ENCODE data around the gene TBC1D19. TPM values are rescaled to one million over a fixed set of nuclear protein-coding genes. Genes with fewer than 3 reads are reported as not detected.

Gene TBC1D19
- total RNA-seq, 1 experiment from 2014 or later, result 19.1 TPM

DNA sequence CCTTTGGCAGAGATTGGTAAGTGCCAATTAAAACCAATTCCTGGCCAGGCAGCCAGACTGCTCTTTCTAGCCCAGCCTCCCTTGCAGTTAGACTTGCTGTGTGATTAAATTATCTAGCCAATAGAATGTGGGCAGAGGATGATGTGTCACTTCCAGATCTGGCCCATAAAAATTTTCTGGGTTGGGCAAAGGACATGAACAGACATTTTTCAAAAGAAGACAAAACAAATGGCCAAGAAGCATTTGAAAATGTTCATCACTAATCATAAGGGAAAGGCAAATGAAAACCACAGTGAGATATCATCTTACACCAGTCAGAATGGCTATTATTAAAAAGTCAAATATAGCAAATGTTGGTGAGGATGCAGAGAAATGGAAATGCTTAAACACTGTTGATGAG, 205.3 kb downstream of the TBC1D19 start:
- H3K36me3 Mint-ChIP-seq (ENCODE audit: insufficient read depth, unreplicated experiment), result no peaks in the 10 kb centered on the region
- H3K9me3 Mint-ChIP-seq (ENCODE audit: unreplicated experiment), result no peaks in the 10 kb centered on the region
- Histone ChIP-seq H3K27me3 (replicated peaks; ENCODE audit: control insufficient read depth, insufficient read depth, low read length) (no peaks in the 10 kb centered on the region), H3K4me1 (no peaks in the 10 kb centered on the region), H3K4me3 (ENCODE audit: low read depth, low read length) (no peak overlapping the region), H3K36me3 (ENCODE audit: control insufficient read depth, insufficient read depth, low read length) (no peaks in the 10 kb centered on the region), H3K9me3 (no peaks in the 10 kb centered on the region)
- no peak for DNase-seq
- H3K27me3 Mint-ChIP-seq (ENCODE audit: insufficient read depth, unreplicated experiment), result no peaks in the 10 kb centered on the region
- TF ChIP-seq, protein P1, sequence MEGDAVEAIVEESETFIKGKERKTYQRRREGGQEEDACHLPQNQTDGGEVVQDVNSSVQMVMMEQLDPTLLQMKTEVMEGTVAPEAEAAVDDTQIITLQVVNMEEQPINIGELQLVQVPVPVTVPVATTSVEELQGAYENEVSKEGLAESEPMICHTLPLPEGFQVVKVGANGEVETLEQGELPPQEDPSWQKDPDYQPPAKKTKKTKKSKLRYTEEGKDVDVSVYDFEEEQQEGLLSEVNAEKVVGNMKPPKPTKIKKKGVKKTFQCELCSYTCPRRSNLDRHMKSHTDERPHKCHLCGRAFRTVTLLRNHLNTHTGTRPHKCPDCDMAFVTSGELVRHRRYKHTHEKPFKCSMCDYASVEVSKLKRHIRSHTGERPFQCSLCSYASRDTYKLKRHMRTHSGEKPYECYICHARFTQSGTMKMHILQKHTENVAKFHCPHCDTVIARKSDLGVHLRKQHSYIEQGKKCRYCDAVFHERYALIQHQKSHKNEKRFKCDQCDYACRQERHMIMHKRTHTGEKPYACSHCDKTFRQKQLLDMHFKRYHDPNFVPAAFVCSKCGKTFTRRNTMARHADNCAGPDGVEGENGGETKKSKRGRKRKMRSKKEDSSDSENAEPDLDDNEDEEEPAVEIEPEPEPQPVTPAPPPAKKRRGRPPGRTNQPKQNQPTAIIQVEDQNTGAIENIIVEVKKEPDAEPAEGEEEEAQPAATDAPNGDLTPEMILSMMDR (IDR thresholded peaks at IDR 0.05; ENCODE audit: insufficient read depth in 1 of 2, low read depth in 1 of 2, low read length in 1 of 2, severe bottlenecking in 1 of 2, unreplicated experiment in 1 of 2), result no peak
- intact Hi-C loops (cut with micrococcal nuclease; ENCODE audit: unreplicated experiment), result loop anchor here (10.0 kb wide), 1 partner anchor 226 kb away; no protein-coding TSS in a partner anchor
- no peak overlapping the region for H3K4me3 Mint-ChIP-seq (ENCODE audit: unreplicated experiment)
- ChIA-PET CTCF (no interaction called here), POLR2A (no interaction called here)
- BruUV-seq (replicated peaks), result no TSS peak
- H3K27ac Mint-ChIP-seq (ENCODE audit: unreplicated experiment), result no peak overlapping the region
- no peaks in the 10 kb centered on the region for H3K4me1 Mint-ChIP-seq (ENCODE audit: low read depth, unreplicated experiment)

DNA sequence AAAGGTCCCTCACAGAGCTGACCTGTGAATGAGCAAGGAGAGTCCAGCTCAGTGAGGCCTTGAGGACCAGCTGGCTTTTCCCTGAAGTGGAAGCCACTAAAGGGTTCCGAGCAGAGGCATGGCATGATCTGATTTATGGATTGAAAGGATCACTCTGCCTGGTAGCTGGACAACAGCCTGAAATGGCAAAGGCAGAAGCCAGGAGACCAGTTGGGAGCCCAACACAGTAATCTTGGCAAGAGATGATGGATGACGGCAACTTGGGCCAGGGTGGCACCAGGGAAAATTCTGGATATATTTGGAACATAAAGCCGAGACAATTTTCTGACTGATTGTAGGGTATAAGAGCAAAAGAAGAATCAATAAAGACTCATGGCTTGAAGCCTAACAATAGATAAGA, 207.5 kb downstream of the TBC1D19 start:
- Mint-ChIP-seq H3K27me3 (ENCODE audit: insufficient read depth, unreplicated experiment) (no peaks in the 10 kb centered on the region), H3K9me3 (ENCODE audit: unreplicated experiment) (no peaks in the 10 kb centered on the region), H3K36me3 (ENCODE audit: insufficient read depth, unreplicated experiment) (no peaks in the 10 kb centered on the region), H3K27ac (ENCODE audit: unreplicated experiment) (no peak overlapping the region), H3K4me3 (ENCODE audit: unreplicated experiment) (no peak overlapping the region), H3K4me1 (ENCODE audit: low read depth, unreplicated experiment) (no peaks in the 10 kb centered on the region)
- no peaks in the 10 kb centered on the region for H3K36me3 ChIP-seq (ENCODE audit: control insufficient read depth, insufficient read depth, low read length)
- H3K4me3 ChIP-seq (ENCODE audit: low read depth, low read length), result no peak overlapping the region
- POLR2A ChIA-PET, result no interaction called here
- intact Hi-C loops (cut with micrococcal nuclease; ENCODE audit: unreplicated experiment), result no loop called here
- BruUV-seq (replicated peaks), result no TSS peak
- TF ChIP-seq, protein P1 (IDR thresholded peaks at IDR 0.05; ENCODE audit: insufficient read depth in 1 of 2, low read depth in 1 of 2, low read length in 1 of 2, severe bottlenecking in 1 of 2, unreplicated experiment in 1 of 2), result no peak
- H3K27me3 ChIP-seq (replicated peaks; ENCODE audit: control insufficient read depth, insufficient read depth, low read length), result no peaks in the 10 kb centered on the region
- H3K4me1 ChIP-seq, result no peaks in the 10 kb centered on the region
- DNase-seq, result no peak
- H3K9me3 ChIP-seq, result no peaks in the 10 kb centered on the region
- CTCF ChIA-PET, result no interaction called here

DNA sequence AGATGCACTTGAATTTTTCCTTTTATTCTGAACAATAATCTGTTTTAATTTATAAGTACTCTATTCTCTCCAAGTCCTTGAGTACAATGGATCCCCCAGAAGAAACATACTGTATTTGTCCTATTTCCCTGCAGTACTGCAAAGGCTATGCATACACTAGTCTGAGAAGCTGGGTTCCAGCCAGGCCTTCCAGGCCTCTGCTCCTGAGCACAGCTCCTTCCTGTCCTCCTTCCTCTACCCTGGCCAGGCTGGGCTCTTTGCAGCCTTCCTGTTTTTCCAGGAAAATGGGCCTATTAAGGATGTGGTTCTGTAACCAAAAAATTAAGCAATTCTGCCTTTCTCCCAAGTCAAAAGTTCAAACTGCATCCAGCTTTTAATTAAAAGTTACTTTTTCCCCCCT, 208.8 kb downstream of the TBC1D19 start:
- Mint-ChIP-seq H3K27ac (ENCODE audit: unreplicated experiment) (no peak overlapping the region), H3K36me3 (ENCODE audit: insufficient read depth, unreplicated experiment) (no peaks in the 10 kb centered on the region), H3K9me3 (ENCODE audit: unreplicated experiment) (no peaks in the 10 kb centered on the region), H3K27me3 (ENCODE audit: insufficient read depth, unreplicated experiment) (no peaks in the 10 kb centered on the region), H3K4me1 (ENCODE audit: low read depth, unreplicated experiment) (no peaks in the 10 kb centered on the region), H3K4me3 (ENCODE audit: unreplicated experiment) (no peak overlapping the region)
- no peaks in the 10 kb centered on the region for H3K36me3 ChIP-seq (ENCODE audit: control insufficient read depth, insufficient read depth, low read length)
- CTCF ChIA-PET, result no interaction called here
- TF ChIP-seq, protein P1 (IDR thresholded peaks at IDR 0.05; ENCODE audit: insufficient read depth in 1 of 2, low read depth in 1 of 2, low read length in 1 of 2, severe bottlenecking in 1 of 2, unreplicated experiment in 1 of 2), result no peak
- POLR2A ChIA-PET, result no interaction called here
- H3K27me3 ChIP-seq (replicated peaks; ENCODE audit: control insufficient read depth, insufficient read depth, low read length), result no peaks in the 10 kb centered on the region
- H3K4me1 ChIP-seq, result no peaks in the 10 kb centered on the region
- no TSS peak for BruUV-seq (replicated peaks)
- H3K9me3 ChIP-seq, result no peaks in the 10 kb centered on the region
- intact Hi-C loops (cut with micrococcal nuclease; ENCODE audit: unreplicated experiment), result no loop called here
- no peak overlapping the region for H3K4me3 ChIP-seq (ENCODE audit: low read depth, low read length)
- DNase-seq, result no peak

Measured in Caco-2 (cell line).